Breast epithelium (tissue), 4 donors: ENCODE results near the gene TMEM132C. TPM values are rescaled to one million over a fixed set of nuclear protein-coding genes. Genes with fewer than 3 reads are reported as not detected.

Experiments used
- DNase-seq, 2 donors: peaks; one replicate each; pipeline ENCODE4 v3.0.0-alpha.2; 2019; ENCODE audit warnings: low spot score in 2 of 2
- H3K27ac ChIP-seq, 2 donors: fragments of 200-600 bp; sonication (generic) in 1 of 2; one replicate each; pipeline ENCODE4 v1.5.1; 2016 to 2019; ENCODE audit warnings: mild to moderate bottlenecking in 1 of 2
- H3K27me3 ChIP-seq, 2 donors: fragments of 200-600 bp; sonication (generic) in 1 of 2; one replicate each; pipeline versions ENCODE4 v1.5.1 to v1.6.0; 2017 to 2019; ENCODE audit warnings: control low read depth in 1 of 2, mild to moderate bottlenecking in 1 of 2
- H3K36me3 ChIP-seq: fragments of 200-600 bp; one replicate; pipeline ENCODE4 v1.5.1; 2019
- H3K4me1 ChIP-seq, 2 donors: fragments of 200-600 bp; sonication (generic); one replicate each; pipeline ENCODE4 v1.5.1; 2016 to 2019; ENCODE audit warnings: control low read depth in 1 of 2
- H3K4me3 ChIP-seq, 3 donors: fragments of 200-600 bp; sonication (generic); 1 replicate in 2 of 3; 2 replicates in 1 of 3; pipeline ENCODE4 v1.5.1; 2016 to 2019; ENCODE audit warnings: mild to moderate bottlenecking in 3 of 3, moderate library complexity in 2 of 3
- H3K9me3 ChIP-seq, 2 donors: fragments of 200-600 bp; sonication (generic) in 1 of 2; one replicate each; pipeline ENCODE4 v1.5.1; 2016 to 2019; ENCODE audit warnings: control low read depth in 1 of 2
- POLR2A ChIP-seq: fragments of 450-650 bp; IDR thresholded peaks from one replicate; pipeline ENCODE4 v1.6.1; 2016; ENCODE audit warnings: antibody characterized with exemption, mild to moderate bottlenecking, moderate library complexity
- POLR2AphosphoS5 ChIP-seq, 3 donors: sonication (generic); formaldehyde crosslinking; IDR thresholded peaks; one replicate each; pipeline ENCODE4 v1.6.1; 2017; ENCODE audit warnings: antibody characterized with exemption in 3 of 3
- intact Hi-C: fragments of 100-400 bp; cut with DNase I; formaldehyde crosslinking; loops from one replicate; pipeline ENCODE4 v1.15.1; 2023; ENCODE audit warnings: low total_unique reads
- total RNA-seq, 3 donors: library from RNA; depleted of rRNA; stranded (reverse); fragments of >200 nt; gene quantifications; one replicate each; pipeline ENCODE4 v1.1.0, GENCODE V29; 2016
- TF ChIP-seq, protein P1 (sequence below), 3 donors: fragments of 450-650 bp; IDR thresholded peaks; one replicate each; pipeline ENCODE4 v1.5.1; 2016 to 2017; ENCODE audit warnings: antibody characterized with exemption in 3 of 3, mild to moderate bottlenecking in 3 of 3, moderate library complexity in 3 of 3

The TMEM132C gene
- total RNA-seq, 3 donors from 2014 or later = 7.2 to 54.1 (median 15.7) TPM

DNA sequence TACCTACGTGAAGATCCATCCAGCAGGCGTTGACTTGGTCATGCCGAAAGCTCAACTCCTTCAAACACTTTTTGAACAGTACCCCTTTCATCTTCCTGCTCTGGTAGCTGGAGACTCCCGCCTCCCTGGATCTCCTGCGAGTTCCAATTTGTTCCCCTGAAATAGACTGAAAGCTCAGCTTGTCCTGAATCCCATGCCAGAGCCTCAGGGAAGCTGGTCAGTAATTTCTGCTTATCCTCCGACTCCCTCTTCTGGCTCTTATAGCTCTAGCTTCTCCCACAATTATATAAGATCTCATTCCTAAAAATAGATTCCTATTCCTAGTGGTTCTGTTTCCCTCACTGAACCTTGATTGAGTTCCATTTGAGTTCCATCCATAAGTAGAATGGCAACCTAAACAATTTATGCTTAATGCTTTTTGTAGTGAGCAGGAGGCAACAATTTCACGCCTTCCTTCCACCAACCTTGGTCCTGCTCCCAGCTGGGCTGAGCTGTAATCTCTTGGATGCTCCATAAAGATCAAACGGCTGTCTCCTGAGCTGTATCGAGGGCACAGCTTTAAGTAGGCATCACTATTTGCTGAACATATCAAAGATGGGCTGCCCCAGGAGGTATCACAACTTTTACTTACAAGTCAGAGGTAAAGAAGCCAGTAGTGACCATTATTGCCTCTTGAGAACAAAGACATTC is 8.0 kb upstream of the TMEM132C start:
- Histone ChIP-seq H3K4me3 (no peak overlapping the region), H3K4me1 (no peaks in the 10 kb centered on the region)
- TF ChIP-seq POLR2A (no peak), POLR2AphosphoS5 (IDR thresholded peaks at IDR 0.05) (no peak)
- TF ChIP-seq, protein P1, sequence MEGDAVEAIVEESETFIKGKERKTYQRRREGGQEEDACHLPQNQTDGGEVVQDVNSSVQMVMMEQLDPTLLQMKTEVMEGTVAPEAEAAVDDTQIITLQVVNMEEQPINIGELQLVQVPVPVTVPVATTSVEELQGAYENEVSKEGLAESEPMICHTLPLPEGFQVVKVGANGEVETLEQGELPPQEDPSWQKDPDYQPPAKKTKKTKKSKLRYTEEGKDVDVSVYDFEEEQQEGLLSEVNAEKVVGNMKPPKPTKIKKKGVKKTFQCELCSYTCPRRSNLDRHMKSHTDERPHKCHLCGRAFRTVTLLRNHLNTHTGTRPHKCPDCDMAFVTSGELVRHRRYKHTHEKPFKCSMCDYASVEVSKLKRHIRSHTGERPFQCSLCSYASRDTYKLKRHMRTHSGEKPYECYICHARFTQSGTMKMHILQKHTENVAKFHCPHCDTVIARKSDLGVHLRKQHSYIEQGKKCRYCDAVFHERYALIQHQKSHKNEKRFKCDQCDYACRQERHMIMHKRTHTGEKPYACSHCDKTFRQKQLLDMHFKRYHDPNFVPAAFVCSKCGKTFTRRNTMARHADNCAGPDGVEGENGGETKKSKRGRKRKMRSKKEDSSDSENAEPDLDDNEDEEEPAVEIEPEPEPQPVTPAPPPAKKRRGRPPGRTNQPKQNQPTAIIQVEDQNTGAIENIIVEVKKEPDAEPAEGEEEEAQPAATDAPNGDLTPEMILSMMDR (IDR thresholded peaks at IDR 0.05) = no peak

DNA sequence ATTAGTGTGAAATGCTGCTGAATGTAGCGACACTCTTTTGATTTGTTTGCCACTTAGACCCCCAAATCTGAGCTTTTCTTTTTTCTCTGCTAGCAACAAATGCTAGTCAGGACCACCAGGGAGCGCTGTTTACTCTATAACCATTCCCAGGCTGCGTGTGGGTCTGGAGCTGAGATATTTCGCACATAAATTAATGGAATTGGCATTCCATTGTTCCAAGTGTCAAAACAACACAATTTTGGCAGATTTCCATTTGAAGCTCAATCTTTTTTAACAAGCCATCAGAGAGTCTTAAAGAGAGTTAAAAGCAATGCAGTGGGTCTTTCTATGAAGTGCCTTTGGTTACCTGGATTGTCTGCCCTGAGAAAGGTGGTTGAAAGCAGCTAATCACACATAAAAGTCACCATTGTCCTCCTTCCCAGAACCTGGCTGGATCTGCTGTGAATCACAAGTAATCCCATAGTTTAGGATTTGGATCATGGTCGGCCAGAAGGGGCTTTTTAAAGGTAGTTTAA is 7.4 kb upstream of the TMEM132C start:
- DNase-seq = no peak

More for the DNA sequence above, 8.0 kb upstream of the TMEM132C start:
- no peaks in the 10 kb centered on the region for H3K36me3 ChIP-seq
- no peak overlapping the region for H3K27ac ChIP-seq
- peaks cover 0 to 7% of the 10 kb centered on the region in 2 donors for H3K27me3 ChIP-seq
- peaks cover under 1 to 8% of the 10 kb centered on the region in 2 donors for H3K9me3 ChIP-seq
- intact Hi-C loops = no loop called here
- no peak for DNase-seq

DNA sequence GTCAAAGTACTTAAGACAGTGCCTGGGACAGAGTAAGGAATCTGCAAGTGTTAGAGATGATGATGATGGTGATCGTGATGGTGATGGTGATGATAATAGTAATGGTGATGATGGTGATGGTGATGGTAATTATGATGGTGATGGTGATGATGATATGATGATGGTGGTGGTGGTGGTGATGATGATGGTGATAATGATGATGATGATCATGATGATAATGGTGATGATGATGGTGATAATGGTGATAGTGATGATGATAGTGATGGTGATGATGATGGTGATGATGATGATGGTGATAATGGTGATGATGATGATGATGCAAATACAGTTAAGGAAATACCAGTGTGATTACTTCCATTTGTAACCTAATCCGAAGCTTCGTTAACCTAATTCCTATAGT is 5.2 kb upstream of the TMEM132C start:
- H3K4me1 ChIP-seq = no peaks in the 10 kb centered on the region
- H3K27me3 ChIP-seq = peaks cover 0 to 25% of the 10 kb centered on the region in 2 donors
- no peak overlapping the region for H3K4me3 ChIP-seq
- intact Hi-C loops = no loop called here
- no peaks in the 10 kb centered on the region for H3K36me3 ChIP-seq
- no peak overlapping the region for H3K27ac ChIP-seq
- TF ChIP-seq POLR2AphosphoS5 (IDR thresholded peaks at IDR 0.05) = no peak
- TF ChIP-seq, protein P1 (IDR thresholded peaks at IDR 0.05) = no peak
- TF ChIP-seq POLR2A = no peak
- peaks cover 0 to 13% of the 10 kb centered on the region in 2 donors for H3K9me3 ChIP-seq
- DNase-seq = no peak

More for the DNA sequence above, 7.4 kb upstream of the TMEM132C start:
- TF ChIP-seq POLR2A (no peak), POLR2AphosphoS5 (IDR thresholded peaks at IDR 0.05) (no peak)
- TF ChIP-seq, protein P1 (IDR thresholded peaks at IDR 0.05) = peak; percentile 48 to 73 (median 54)
- Histone ChIP-seq H3K9me3 (peaks cover 0 to 13% of the 10 kb centered on the region in 2 donors), H3K27me3 (peaks cover 0 to 7% of the 10 kb centered on the region in 2 donors), H3K36me3 (no peaks in the 10 kb centered on the region), H3K4me3 (no peak overlapping the region), H3K27ac (no peak overlapping the region), H3K4me1 (no peaks in the 10 kb centered on the region)
- intact Hi-C loops = no loop called here

DNA sequence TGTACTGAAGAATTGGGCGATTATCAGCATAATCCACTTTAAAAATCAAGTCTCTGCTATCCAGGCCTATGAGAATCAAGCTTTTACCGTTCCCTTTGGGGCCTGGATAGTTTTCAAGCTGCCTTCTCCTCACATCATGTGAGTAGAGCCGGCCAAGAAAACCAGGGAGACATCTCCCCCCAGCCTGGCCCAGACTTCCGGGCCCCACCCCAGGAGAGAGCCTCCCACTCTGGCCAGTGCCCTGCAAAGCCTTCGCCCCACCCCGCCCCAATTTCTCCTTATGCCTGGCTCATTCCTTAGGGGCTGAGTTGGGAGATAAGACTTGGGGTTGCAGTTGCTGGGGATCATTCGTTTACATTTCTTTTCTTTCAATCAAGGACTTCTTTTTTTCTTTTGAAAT is 1.4 kb upstream of the TMEM132C start:
- intact Hi-C loops = no loop called here
- H3K27me3 ChIP-seq = peaks cover 0 to 44% of the 10 kb centered on the region in 2 donors
- no peak for DNase-seq
- no peak overlapping the region for H3K4me3 ChIP-seq
- TF ChIP-seq, protein P1 (IDR thresholded peaks at IDR 0.05) = no peak
- no peak for TF ChIP-seq POLR2AphosphoS5 (IDR thresholded peaks at IDR 0.05)
- TF ChIP-seq POLR2A = no peak
- peaks cover 0 to 13% of the 10 kb centered on the region in 2 donors for H3K9me3 ChIP-seq
- H3K4me1 ChIP-seq = no peaks in the 10 kb centered on the region
- H3K36me3 ChIP-seq = no peaks in the 10 kb centered on the region
- H3K27ac ChIP-seq = no peak overlapping the region

DNA sequence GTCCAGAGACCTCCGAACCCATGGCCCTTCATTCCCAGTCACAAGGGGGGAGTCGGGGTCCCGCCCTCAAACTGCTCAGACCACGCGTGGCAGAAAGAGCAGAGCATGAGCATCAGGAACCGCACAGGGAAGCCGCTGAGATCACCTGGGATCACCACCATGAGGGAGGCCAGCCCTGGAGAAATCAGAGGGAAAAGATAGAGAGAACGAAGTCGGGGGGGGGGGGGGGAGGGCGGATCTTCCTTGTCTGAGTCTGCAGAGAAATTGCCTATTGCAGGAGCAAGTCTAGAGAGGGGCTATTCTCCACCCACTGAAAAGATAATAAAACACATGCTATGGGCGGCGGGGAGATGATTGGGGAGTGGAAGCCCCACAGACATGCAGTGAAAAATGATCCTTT is 884 bp upstream of the TMEM132C start:
- DNase-seq = no peak
- Histone ChIP-seq H3K27ac (no peak overlapping the region), H3K27me3 (peaks cover 0 to 46% of the 10 kb centered on the region in 2 donors), H3K9me3 (peaks cover 0 to 13% of the 10 kb centered on the region in 2 donors), H3K4me1 (no peaks in the 10 kb centered on the region), H3K36me3 (no peaks in the 10 kb centered on the region), H3K4me3 (peak overlapping the region in 2 of 3 donors; percentile 49 to 67)
- TF ChIP-seq, protein P1 (IDR thresholded peaks at IDR 0.05) = no peak
- TF ChIP-seq POLR2AphosphoS5 (IDR thresholded peaks at IDR 0.05) = no peak
- no peak for TF ChIP-seq POLR2A
- intact Hi-C loops = no loop called here
